ENCODE measurements around the gene SYCE3.

Gene SYCE3

DNA sequence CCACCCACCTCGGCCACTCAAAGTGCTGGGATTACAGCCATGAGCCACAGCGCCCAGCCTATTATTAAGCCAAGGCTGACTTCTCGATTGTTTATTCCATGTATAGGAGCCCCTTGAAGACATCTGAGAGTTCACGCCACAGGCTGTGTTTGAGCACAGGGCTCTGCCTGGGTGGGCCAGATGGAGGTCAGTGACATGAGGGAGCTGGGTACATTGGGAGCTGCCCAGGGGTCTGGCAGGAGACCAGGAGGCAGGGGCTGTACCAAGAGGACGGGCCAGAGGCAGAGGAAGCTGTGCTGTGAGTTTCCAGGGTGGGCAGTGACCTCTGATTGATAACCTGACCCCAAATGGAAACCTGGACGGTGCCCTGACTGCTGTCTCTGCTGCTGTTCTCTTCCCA is 60.6 kb downstream of the SYCE3 start:
- DNase-seq (ENCODE audit: low read depth in 2 of 2) = no peak
